Measurements from ENCODE around the gene CDK14.

CDK14 gene

GRCh38 chr7:91079487-91079886 lies 483.4 kb downstream of the CDK14 start:
- no peak for DNase-seq (ENCODE audit: extremely low read depth in 1 of 2, low read depth in 1 of 2)

GRCh38 chr7:91080351-91080750 lies 484.2 kb downstream of the CDK14 start:
- no peak for DNase-seq (ENCODE audit: extremely low read depth in 1 of 2, low read depth in 1 of 2)

- no peak for DNase-seq (ENCODE audit: extremely low read depth in 1 of 2, low read depth in 1 of 2)
These were observed 485.9 kb downstream of the CDK14 start for GRCh38 chr7:91082038-91082437.

- no peak for DNase-seq (ENCODE audit: extremely low read depth in 1 of 2, low read depth in 1 of 2)
These were observed 486.9 kb downstream of the CDK14 start for GRCh38 chr7:91082852-91083495.

- no peak for DNase-seq (ENCODE audit: extremely low read depth in 1 of 2, low read depth in 1 of 2)
These were observed 487.9 kb downstream of the CDK14 start for GRCh38 chr7:91083855-91084644.

GRCh38 chr7:91085175-91085574 lies 489.1 kb downstream of the CDK14 start:
- DNase-seq (ENCODE audit: extremely low read depth in 1 of 2, low read depth in 1 of 2): no peak

GRCh38 chr7:91086200-91086599 lies 490.1 kb downstream of the CDK14 start:
- no peak for DNase-seq (ENCODE audit: extremely low read depth in 1 of 2, low read depth in 1 of 2)

- DNase-seq (ENCODE audit: extremely low read depth in 1 of 2, low read depth in 1 of 2): no peak
These were observed 492.0 kb downstream of the CDK14 start for GRCh38 chr7:91088156-91088555.

- no peak for DNase-seq (ENCODE audit: extremely low read depth in 1 of 2, low read depth in 1 of 2)
These were observed 492.6 kb downstream of the CDK14 start for GRCh38 chr7:91088691-91089090.

GRCh38 chr7:91089382-91089963 lies 493.4 kb downstream of the CDK14 start:
- no peak for DNase-seq (ENCODE audit: extremely low read depth in 1 of 2, low read depth in 1 of 2)

GRCh38 chr7:91090684-91091083 lies 494.6 kb downstream of the CDK14 start:
- DNase-seq (ENCODE audit: extremely low read depth in 1 of 2, low read depth in 1 of 2): no peak

GRCh38 chr7:91091631-91092030 lies 495.5 kb downstream of the CDK14 start:
- DNase-seq (ENCODE audit: extremely low read depth in 1 of 2, low read depth in 1 of 2): no peak

GRCh38 chr7:91093181-91093580 lies 497.1 kb downstream of the CDK14 start:
- DNase-seq (ENCODE audit: extremely low read depth in 1 of 2, low read depth in 1 of 2): no peak

GRCh38 chr7:91098566-91098965 lies 502.4 kb downstream of the CDK14 start:
- no peak for DNase-seq (ENCODE audit: extremely low read depth in 1 of 2, low read depth in 1 of 2)

GRCh38 chr7:91103363-91103762 lies 507.2 kb downstream of the CDK14 start:
- no peak for DNase-seq (ENCODE audit: extremely low read depth in 1 of 2, low read depth in 1 of 2)

- no peak for DNase-seq (ENCODE audit: extremely low read depth in 1 of 2, low read depth in 1 of 2)
These were observed 511.3 kb downstream of the CDK14 start for GRCh38 chr7:91107460-91107859.

- no peak for DNase-seq (ENCODE audit: extremely low read depth in 1 of 2, low read depth in 1 of 2)
These were observed 513.1 kb downstream of the CDK14 start for GRCh38 chr7:91109200-91109599.

- no peak for DNase-seq (ENCODE audit: extremely low read depth in 1 of 2, low read depth in 1 of 2)
These were observed 516.8 kb downstream of the CDK14 start for GRCh38 chr7:91112902-91113341.

GRCh38 chr7:91114232-91114631 lies 518.1 kb downstream of the CDK14 start:
- DNase-seq (ENCODE audit: extremely low read depth in 1 of 2, low read depth in 1 of 2): no peak

GRCh38 chr7:91126762-91127161 lies 530.6 kb downstream of the CDK14 start:
- no peak for DNase-seq (ENCODE audit: extremely low read depth in 1 of 2, low read depth in 1 of 2)

- DNase-seq (ENCODE audit: extremely low read depth in 1 of 2, low read depth in 1 of 2): no peak
These were observed 531.2 kb downstream of the CDK14 start for GRCh38 chr7:91127325-91127724.

- DNase-seq (ENCODE audit: extremely low read depth in 1 of 2, low read depth in 1 of 2): no peak
These were observed 531.8 kb downstream of the CDK14 start for GRCh38 chr7:91127959-91128358.

Data from activated CD8-positive, alpha-beta memory T cell treated with anti-CD3 and anti-CD28 coated beads for 1 hour (primary cell).